HG03108 (cell line): ENCODE results near the gene SAXO2.
"Not testable (repeated sequence)": the region's sequence is repeated elsewhere in the genome, so short reads cannot be mapped to it uniquely, and the experiment has no call there.

Source experiments
- ATAC-seq: cut with Tn5 transposase; IDR thresholded peaks from one replicate; pipeline ENCODE4 v1.9.1; 2021; ENCODE audit warnings: moderate library complexity; ENCODE audit not compliant: unreplicated experiment

The SAXO2 gene

GRCh38 chr15:82262422-82263026, at the start of gene SAXO2, which contains the start of gene EFL1:
Gene SAXO2, plus strand, starts transcription at chr15:82262818. Its CDS starts 62 bp downstream, at chr15:82262880.
Gene EFL1, minus strand, starts transcription at chr15:82262734. Its CDS starts 956 bp downstream, at chr15:82261778.
- ATAC-seq: peak; percentile 99

DNA sequence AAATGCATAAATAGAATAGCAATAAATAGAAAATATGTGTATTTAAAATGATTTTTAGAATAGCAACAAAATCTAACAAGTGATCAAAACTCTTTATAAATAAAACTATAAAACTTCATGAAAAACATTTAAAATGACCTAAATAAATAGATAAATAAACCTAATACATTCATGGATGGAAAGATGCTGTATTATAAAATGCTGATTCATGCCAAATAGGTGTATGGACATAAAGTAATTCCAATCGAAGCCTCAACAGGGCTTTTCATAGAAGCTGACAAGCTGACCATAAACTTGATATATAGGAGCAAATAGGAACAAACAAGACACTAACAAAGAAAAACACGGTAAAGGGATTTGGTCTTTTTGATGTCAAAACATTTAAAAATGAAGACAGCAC, 46.5 kb upstream of the SAXO2 start:
- ATAC-seq: not testable (repeated sequence)

DNA sequence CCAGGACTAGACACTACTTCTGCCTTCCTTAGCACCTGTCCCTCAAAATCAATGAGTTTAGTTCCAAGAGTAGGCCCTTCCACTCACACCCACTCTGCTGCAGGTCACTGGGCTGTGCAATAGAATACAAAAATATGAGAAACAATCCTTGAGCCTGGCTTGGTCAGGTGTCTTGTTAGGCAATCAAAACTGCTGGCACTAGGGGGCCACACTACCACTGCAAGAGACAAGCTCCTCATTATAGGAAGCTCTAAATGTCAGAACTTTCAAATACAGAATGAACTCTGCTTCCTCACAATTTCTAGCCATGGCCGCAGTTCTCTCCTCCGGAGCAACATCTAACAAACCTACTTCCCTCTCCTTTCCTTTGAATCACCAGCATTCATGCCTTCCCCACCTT, 41.1 kb upstream of the SAXO2 start:
- not testable (repeated sequence) for ATAC-seq

- no peak for ATAC-seq
Observed at GRCh38 chr15:82228750-82229149, 33.9 kb upstream of the SAXO2 start.

DNA sequence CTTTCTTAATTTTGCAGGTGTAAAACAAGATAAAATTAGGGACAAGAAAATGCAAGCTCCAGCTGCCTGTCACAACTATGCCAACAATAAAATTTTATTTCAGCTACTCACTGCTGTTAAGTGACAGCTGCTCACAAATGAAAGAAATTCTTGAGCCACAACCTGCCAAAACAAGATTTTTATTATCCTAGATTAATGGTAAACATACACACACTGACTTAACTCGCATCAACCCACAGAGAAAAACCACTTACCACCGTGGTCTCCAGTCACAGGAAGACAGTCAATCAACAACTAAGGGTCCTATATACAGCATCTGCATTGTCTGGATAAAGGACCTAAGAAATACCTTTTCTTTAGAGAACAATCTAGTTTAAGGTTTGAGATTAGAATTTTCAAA, 31.4 kb upstream of the SAXO2 start:
- no peak for ATAC-seq

GRCh38 chr15:82231842-82232241, 30.8 kb upstream of the SAXO2 start:
- ATAC-seq: no peak

- not testable (repeated sequence) for ATAC-seq
Observed at GRCh38 chr15:82237944-82238534, 24.6 kb upstream of the SAXO2 start.

DNA sequence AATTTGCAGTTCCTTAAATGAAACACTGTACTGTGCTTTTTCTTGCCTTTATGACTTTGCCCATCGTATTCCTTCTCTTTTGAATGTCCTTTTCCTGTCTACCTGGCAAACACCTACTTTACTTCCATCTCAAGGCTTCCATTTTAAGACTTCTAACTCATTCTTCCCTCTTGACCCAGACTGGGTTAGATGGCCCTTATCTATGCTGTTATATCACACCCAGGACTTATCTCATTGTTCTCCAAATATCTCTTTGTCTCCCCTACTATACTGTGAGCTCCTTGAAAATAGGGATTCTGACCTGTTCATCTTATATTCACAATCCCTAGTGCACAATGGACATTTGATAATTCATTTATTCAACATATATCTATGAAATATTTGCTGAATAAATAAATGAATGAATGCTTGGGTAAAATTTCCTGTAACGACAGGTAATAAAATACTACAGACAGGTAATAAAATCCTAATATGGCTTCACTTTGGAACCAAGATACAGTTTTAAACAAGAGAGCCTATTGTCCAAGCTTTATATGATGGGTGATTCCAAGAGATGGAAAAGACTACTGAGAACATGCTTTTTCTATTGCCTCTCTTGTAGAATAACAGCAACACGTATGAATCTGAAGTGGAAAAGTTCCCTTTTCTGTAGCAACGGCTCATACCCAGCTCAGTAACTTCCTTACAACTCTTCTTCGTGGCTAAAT, 22.8 kb upstream of the SAXO2 start:
- no peak for ATAC-seq

DNA sequence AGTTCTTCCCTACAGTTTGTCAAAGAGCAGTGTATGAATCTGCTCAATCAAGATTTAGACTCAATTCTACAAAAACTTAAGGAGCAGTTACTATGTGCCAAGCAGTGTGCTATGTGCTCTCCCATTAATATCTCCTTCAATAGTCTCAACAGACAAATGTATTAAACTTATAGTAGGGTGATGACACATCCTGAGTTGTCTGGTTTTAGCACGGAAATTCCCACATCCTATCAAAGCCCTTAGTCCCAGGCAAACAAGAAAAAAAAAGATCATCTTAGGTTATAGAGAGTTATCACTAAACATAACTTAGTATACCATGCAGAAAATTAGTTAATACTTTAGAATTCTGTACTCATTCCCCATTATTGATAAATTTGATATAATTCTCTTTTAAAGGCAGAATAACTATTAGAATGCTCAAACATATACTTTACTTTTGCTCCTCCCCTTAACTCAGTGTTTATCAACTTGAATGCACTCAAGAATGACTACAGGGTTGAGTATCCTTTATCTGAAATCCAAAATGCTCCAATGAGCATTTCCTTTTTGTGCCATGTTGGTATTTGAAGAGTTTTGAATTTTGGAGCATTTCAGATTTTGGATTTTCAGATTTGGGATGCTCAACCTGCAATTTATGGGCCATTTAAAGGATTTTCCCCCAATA, 20.6 kb upstream of the SAXO2 start:
- ATAC-seq: not testable (repeated sequence)

DNA sequence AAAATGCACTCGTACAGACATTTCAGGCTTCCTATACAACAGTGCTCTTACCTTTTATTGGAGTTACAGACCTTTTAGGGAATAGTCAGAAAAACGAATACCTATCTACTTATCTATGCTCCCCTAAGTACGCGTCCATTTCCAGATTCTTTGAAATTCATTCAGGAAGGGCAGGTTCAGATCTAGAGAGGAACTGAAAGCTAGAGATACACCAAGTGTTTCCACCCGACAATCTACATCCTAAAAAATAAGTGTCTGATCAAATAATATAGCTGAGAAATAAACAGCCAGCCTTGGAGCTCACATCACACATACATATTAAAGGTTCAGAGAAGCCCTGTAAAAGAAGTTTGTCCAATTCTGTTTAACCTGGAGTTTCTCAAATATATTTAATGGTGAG, 19.0 kb upstream of the SAXO2 start:
- not testable (repeated sequence) for ATAC-seq

DNA sequence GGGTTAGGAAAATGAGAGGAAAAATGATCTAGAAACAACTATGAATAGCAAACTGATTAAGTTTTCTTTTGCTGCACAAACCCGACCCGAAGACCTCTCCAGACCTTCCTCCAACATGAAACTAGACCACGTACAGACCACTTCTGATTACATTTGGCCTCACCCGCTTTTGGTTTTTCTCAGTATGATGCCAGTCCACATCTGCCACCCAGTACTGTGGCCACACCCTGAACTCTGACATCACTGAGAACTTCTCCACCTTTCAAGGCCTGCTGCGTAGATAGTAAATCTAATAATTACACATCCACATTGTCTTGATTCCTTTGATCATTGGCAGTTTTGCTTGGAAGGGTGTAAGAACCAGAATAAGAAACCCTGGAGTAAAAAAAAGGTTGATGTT, 16.7 kb upstream of the SAXO2 start:
- ATAC-seq: not testable (repeated sequence)

- ATAC-seq: not testable (repeated sequence)
Observed at GRCh38 chr15:82248261-82248660, 14.4 kb upstream of the SAXO2 start.

GRCh38 chr15:82261566-82262421, 824 bp upstream of the SAXO2 start:
- ATAC-seq: peak; percentile 14

DNA sequence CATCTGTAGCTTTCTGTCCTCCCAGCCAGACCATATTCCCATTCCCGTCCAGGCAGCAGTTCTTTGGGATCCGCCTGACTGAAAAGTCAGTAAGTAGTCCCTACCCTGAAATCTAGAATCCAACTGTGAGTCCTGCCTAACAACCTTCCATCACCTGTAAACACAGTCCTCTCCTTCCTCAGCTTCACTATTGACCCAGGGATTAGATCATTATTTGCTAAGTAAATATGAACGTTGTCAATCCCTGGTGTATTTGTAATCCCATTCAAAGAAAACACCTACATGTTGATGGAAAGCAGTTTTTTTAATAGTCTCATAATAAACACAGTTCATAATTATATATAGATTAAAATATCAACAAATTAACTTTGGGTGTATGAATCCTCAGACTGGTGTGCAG, 732 bp downstream of the SAXO2 start:
- no peak for ATAC-seq

DNA sequence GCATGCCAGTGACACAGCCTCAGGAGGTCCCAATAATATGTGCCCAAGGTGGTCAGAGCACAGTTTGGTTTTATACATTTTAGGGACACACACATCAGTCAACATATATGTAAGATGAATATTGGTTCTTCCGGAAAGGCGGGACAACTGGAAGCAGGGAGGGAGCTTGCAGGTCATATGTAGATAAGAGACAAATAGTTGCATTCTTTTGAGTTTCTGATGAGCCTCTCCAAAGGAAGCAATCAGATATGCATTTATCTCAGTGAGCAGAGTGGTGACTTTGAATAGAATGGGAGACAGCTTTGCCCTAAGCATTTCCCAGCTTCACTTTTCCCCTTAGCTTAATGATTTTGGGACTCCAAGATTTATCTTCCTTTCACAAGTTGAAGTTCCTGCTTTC, 4.5 kb downstream of the SAXO2 start:
- not testable (repeated sequence) for ATAC-seq

DNA sequence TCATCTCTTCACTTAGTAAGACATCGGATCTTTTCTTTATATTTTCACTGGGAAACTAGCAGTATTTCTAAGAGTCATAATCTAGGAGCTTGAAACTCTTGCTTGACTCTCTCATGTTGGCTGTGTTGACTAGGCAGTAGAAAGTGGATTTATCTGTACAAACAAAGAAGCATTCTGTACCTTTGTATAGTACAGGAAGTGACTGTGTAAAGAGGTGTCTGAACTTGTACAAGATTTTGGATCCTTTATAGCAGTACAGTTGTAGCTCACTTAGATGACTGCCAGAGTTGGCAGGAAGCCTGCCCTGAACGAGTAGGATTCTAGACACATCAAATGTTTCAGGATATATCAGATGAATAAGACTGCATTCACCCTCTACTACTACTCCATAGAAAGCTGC, 5.8 kb downstream of the SAXO2 start:
- not testable (repeated sequence) for ATAC-seq

- no peak for ATAC-seq
Observed at GRCh38 chr15:82272154-82272553, 9.5 kb downstream of the SAXO2 start.

DNA sequence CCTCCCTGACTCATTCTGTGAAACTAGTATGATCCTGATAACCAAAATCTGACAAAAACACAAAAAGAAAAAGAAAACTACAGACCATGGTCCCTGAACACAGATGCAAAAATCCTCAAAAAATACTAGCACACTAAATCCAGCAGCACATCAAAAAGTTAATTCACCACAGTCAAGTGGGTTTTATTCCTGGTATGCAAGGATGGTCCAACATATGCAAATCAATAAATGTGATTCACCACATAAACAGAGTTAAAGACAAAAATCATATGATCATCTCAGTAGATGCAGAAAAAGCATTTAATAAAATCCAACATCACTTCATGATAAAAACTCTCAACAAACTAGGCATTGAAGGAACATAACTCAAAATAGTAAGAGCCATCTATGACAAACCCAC, 12.8 kb downstream of the SAXO2 start:
- no peak for ATAC-seq

DNA sequence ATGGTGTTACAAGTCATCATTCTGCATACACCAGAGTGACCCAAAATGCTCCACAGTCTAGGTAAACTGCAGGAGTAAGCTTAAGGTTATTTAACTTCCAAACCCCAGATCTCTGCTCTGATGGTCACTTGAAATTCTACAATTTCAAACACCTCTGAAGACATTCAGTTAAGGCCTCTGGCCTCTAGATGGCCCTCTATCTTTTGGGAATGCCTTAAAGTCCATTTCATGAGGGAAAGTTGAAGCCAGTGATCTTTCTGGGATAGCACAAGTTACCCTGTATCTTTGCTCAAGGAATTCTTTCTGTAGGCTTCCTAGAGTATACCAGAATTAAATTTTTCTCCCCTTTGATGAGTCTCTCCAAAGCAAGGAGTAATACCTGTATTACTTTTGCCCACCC, 18.7 kb downstream of the SAXO2 start:
- not testable (repeated sequence) for ATAC-seq

DNA sequence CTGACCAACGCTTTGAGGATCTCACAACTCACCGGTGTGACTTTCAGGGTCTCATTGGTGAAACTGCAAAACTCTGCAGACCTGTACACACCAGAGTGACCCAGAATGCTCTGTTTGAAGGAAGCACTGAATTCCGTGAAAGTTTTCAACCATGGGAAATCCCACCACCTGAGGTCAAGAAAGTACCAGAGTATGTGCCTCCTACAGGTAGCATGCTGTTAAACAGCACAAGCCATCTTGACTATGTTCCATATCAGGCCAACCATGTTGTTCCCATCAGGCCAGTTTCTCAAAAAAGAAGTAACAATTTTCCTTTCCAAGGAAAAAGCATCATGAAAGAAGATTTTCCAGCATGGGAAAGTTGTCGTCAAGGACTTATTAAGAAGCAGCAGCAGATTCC, 19.8 kb downstream of the SAXO2 start:
- not testable (repeated sequence) for ATAC-seq

DNA sequence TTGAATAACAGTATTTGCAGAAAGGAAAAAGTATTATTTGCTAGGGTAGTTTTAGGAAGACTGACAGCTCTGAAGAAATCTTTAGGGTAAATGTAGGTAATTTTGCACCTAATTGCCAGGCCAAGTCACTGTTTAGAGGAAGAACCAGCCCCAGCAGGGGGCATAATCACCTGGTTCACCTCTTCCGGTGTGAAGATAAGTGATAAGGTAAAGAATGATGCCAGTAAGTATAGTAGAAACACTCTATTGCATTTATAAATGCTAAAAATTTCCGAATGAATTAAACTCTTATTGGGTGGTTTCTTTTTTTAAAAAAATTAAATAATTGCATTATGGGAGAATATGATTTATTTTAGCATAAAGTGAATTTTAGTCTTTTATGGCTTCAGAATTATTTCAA, 21.8 kb downstream of the SAXO2 start:
- ATAC-seq: not testable (repeated sequence)
